Mucosa of stomach (tissue), 1 donor: Measurements from ENCODE around the gene ROBO2.

Experiments used
- H3K27me3 ChIP-seq: one replicate; pipeline ENCODE4 v1.7.0; 2013; ENCODE audit warnings: mild to moderate bottlenecking, low read length; ENCODE audit not compliant: control insufficient read depth, insufficient read depth
- H3K36me3 ChIP-seq: one replicate; pipeline ENCODE4 v1.7.0; 2013; ENCODE audit warnings: low read length; ENCODE audit not compliant: control insufficient read depth, insufficient read depth
- H3K4me1 ChIP-seq: one replicate; pipeline ENCODE4 v1.7.0; 2013; ENCODE audit warnings: mild to moderate bottlenecking, low read length; ENCODE audit not compliant: control insufficient read depth, insufficient read depth
- H3K4me3 ChIP-seq: one replicate; pipeline ENCODE4 v1.7.0; 2013; ENCODE audit warnings: low read length
- H3K9ac ChIP-seq: one replicate; pipeline ENCODE4 v1.7.0; 2013; ENCODE audit warnings: mild to moderate bottlenecking, low read length, moderate library complexity
- H3K9me3 ChIP-seq: one replicate; pipeline ENCODE4 v1.7.0; 2013; ENCODE audit warnings: mild to moderate bottlenecking, low read length, moderate library complexity; ENCODE audit not compliant: control insufficient read depth
- donor health status: Pancreatic carcinoma.

Gene ROBO2

DNA sequence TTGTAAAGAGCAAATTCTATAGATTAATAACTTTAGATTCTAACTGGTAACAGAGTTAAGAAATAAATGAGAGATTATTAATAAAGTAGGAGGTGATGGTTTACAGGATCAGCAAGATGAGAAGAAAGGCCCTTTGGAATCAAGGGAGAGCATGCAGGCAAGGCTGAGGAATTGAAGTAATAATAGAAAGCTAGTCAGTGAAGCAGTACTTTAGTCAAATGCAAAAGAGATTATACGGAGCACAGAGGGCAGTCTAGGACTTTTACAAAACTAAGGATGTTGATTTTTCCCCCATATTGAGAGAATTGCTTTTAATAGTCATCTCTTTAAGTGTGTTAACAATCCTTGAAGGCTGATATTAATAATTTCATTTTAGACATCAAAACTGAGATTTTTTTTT lies 146.4 kb downstream of the ROBO2 start:
- Histone ChIP-seq H3K4me1 (no peaks in the 10 kb centered on the region), H3K27me3 (no peaks in the 10 kb centered on the region), H3K4me3 (no peak overlapping the region), H3K9ac (no peak overlapping the region), H3K9me3 (no peaks in the 10 kb centered on the region), H3K36me3 (no peaks in the 10 kb centered on the region)

DNA sequence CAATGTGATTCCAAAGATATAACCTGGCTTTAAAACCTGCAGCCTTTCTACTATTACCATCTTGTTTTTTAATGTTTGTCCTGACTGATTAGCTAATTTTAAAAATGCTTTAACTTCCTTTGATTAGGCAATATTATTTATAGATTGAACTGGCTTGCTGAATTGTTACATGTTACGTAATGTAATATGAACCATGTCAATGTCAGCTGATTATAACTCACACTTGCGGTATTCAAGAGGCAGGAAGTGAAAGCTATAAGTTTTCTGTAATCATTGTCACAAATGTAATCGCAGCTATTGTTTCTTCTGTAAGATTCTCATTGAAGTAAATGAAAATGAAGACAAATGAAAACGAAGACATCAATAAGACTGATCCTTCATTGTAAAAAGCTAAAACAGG lies 146.8 kb downstream of the ROBO2 start:
- no peak overlapping the region for H3K9ac ChIP-seq
- H3K4me1 ChIP-seq, result no peaks in the 10 kb centered on the region
- H3K36me3 ChIP-seq, result no peaks in the 10 kb centered on the region
- no peaks in the 10 kb centered on the region for H3K9me3 ChIP-seq
- H3K27me3 ChIP-seq, result no peaks in the 10 kb centered on the region
- no peak overlapping the region for H3K4me3 ChIP-seq

GRCh38 chr3:77188210-77188609 lies 148.3 kb downstream of the ROBO2 start:
- no peaks in the 10 kb centered on the region for H3K9me3 ChIP-seq
- no peaks in the 10 kb centered on the region for H3K4me1 ChIP-seq
- no peak overlapping the region for H3K4me3 ChIP-seq
- no peaks in the 10 kb centered on the region for H3K36me3 ChIP-seq
- no peak overlapping the region for H3K9ac ChIP-seq
- H3K27me3 ChIP-seq, result no peaks in the 10 kb centered on the region

DNA sequence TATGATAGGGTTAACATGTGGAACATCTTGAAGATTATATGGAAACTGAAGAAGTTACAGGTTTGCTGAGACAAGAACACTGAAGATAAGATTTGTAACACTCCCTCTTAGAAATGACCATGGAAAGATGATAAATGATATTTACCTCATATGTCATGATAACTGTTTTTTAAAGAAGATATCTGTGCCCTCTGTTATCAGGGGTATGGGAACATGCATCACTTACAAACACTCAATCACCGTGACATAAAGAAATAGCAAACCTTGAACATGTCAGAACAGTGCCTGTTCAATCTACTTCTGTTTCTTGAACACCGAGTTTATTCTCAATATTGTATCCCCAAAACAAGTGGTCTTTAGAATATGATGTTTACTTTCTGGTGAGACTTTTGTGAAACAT lies 149.4 kb downstream of the ROBO2 start:
- Histone ChIP-seq H3K9me3 (no peaks in the 10 kb centered on the region), H3K27me3 (no peaks in the 10 kb centered on the region), H3K9ac (no peak overlapping the region), H3K36me3 (no peaks in the 10 kb centered on the region), H3K4me3 (no peak overlapping the region), H3K4me1 (no peaks in the 10 kb centered on the region)

DNA sequence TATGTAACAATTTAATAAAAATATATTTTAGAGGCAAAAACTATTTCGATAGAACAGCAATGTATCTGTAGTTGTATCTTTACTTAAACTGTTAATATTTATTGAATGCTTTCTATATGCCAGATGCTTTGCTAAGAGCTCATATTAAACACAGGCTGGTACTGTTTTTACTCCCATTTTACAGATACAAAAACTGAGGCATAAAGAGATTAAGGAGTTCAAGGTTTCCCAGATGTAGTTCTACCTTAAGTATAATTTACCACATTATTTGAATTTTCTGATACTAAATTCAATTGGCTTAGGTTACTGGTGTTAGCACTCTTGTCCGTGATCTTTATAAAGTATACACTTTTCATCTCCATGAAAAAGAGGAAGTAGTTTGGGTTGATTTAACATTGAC lies 149.8 kb downstream of the ROBO2 start:
- no peaks in the 10 kb centered on the region for H3K27me3 ChIP-seq
- no peaks in the 10 kb centered on the region for H3K4me1 ChIP-seq
- H3K36me3 ChIP-seq, result no peaks in the 10 kb centered on the region
- H3K9me3 ChIP-seq, result no peaks in the 10 kb centered on the region
- no peak overlapping the region for H3K9ac ChIP-seq
- H3K4me3 ChIP-seq, result no peak overlapping the region

GRCh38 chr3:77190374-77190773 lies 150.5 kb downstream of the ROBO2 start:
- H3K9me3 ChIP-seq, result no peaks in the 10 kb centered on the region
- H3K36me3 ChIP-seq, result no peaks in the 10 kb centered on the region
- H3K27me3 ChIP-seq, result no peaks in the 10 kb centered on the region
- no peak overlapping the region for H3K9ac ChIP-seq
- no peak overlapping the region for H3K4me3 ChIP-seq
- no peaks in the 10 kb centered on the region for H3K4me1 ChIP-seq

GRCh38 chr3:77191014-77191413 lies 151.1 kb downstream of the ROBO2 start:
- Histone ChIP-seq H3K9ac (no peak overlapping the region), H3K4me1 (no peaks in the 10 kb centered on the region), H3K4me3 (no peak overlapping the region), H3K36me3 (no peaks in the 10 kb centered on the region), H3K27me3 (no peaks in the 10 kb centered on the region), H3K9me3 (no peaks in the 10 kb centered on the region)

DNA sequence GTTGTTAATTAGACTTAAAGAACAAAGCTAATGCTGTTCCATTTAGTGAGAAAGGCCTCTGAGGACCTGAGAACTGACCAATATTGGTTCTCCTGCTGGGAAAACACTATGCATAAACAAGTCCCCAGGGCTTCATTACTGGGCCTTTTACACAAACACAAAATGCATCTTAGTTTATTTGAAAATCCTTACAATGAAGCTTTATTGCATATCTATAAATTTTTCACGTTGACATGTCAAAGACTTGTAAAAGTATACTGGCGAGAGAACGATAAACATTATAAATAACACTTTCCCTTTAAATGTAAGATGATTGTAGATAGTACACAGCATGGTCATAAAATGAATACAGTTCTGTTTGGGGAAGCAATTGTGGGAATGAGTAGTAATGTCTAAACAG lies 151.7 kb downstream of the ROBO2 start:
- H3K4me1 ChIP-seq, result no peaks in the 10 kb centered on the region
- H3K4me3 ChIP-seq, result no peak overlapping the region
- no peaks in the 10 kb centered on the region for H3K27me3 ChIP-seq
- H3K9ac ChIP-seq, result no peak overlapping the region
- H3K36me3 ChIP-seq, result no peaks in the 10 kb centered on the region
- H3K9me3 ChIP-seq, result no peaks in the 10 kb centered on the region

DNA sequence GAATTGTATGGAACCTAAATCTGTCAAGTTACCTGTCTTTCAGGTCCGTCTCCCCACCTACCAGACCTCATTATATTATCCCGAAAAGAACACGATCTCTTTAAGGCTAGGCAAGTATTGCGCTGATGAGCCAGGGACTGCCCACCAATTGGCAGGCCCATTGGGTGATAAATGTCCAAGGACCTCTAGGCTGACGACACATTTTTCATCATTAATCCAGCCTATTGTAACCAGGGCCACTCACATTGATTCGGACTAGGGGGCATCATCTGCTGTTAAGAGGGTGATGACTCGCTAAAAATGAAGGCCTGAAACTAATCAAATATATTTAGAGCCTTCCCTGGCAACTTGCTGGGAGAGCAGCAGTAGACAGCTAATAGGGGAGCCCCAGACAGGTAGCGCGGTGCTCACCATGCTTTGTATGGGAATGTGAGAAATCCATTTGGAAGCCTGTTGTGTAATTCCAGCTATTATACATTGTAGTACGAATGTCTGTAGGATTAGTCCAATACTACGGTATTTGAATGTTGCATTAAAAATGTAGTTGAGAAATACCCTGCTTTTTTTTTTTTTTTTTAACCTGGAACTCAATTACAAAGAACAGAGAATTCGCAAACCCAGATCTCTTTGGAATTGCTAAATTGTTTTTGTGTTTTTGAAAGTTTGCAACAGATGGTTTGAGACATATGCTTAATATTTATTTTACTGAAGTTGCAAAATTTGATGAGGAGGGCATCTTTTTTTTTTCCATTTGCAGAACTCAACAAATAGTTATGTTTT lies 156.1 kb downstream of the ROBO2 start:
- Histone ChIP-seq H3K9me3 (no peaks in the 10 kb centered on the region), H3K9ac (no peak overlapping the region), H3K4me3 (no peak overlapping the region), H3K36me3 (no peaks in the 10 kb centered on the region), H3K27me3 (no peaks in the 10 kb centered on the region), H3K4me1 (no peaks in the 10 kb centered on the region)

DNA sequence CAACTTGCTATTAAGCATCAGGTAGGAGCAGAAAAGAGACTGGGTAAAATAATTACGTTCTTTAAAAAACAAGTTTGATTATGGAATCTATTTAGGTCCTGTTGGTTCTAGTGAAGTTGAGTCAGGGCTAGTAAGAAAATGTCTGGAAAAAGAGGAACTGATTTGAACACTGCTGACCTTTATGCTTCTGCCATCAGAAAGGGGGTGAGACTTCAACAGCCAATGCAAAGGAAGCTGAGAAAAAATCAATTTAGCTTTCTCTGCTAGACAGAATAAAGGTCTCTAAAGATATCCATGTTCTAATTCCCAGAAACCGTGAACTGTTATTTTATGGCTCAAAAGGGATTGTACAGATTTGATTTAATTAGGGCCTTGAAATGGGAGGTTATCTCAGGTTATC lies 157.5 kb downstream of the ROBO2 start:
- Histone ChIP-seq H3K36me3 (no peaks in the 10 kb centered on the region), H3K27me3 (no peaks in the 10 kb centered on the region), H3K9me3 (no peaks in the 10 kb centered on the region), H3K9ac (no peak overlapping the region), H3K4me1 (no peaks in the 10 kb centered on the region), H3K4me3 (no peak overlapping the region)

DNA sequence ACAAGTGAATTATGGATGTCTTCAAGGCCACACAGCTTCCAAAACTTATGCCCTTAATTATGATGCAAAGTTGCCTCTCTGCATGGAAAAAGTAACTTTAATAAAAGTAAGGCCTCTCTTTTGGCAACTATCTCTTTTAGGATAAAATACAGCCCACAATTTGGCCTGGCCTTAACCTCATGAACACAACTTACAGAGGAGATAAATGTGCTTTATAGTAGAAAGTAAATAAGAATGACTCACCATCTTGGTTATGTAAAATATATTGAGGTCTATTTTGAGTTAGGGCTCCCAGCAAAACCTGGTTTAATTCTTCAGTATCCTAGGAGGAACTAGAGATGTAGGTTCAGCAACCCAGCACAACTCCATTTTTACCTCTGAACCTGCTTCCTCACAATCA lies 164.0 kb downstream of the ROBO2 start:
- Histone ChIP-seq H3K4me3 (no peak overlapping the region), H3K36me3 (no peaks in the 10 kb centered on the region), H3K9ac (no peak overlapping the region), H3K9me3 (no peaks in the 10 kb centered on the region), H3K4me1 (no peaks in the 10 kb centered on the region), H3K27me3 (no peaks in the 10 kb centered on the region)

DNA sequence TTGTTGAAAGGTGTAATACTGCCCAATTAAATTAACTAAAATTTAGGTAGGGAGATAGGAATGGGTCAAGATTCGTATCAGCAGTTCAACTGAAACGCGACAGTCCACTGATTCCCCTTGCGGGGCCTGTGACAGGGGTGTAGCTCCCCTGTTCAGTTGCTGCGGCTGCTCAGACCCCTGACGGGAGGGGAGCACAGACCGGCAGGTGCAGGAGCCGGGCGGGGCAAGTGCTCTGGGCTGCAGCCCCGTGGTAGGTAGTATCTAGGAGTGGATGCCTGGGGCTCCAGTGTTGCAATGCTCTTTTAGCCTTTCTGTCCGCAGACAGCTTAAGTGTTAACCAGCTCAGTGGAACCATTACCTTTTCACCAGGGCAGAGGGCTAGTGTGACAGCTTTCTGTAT lies 164.9 kb downstream of the ROBO2 start:
- Histone ChIP-seq H3K36me3 (no peaks in the 10 kb centered on the region), H3K4me1 (no peaks in the 10 kb centered on the region), H3K27me3 (no peaks in the 10 kb centered on the region), H3K4me3 (no peak overlapping the region), H3K9ac (no peak overlapping the region), H3K9me3 (no peaks in the 10 kb centered on the region)

DNA sequence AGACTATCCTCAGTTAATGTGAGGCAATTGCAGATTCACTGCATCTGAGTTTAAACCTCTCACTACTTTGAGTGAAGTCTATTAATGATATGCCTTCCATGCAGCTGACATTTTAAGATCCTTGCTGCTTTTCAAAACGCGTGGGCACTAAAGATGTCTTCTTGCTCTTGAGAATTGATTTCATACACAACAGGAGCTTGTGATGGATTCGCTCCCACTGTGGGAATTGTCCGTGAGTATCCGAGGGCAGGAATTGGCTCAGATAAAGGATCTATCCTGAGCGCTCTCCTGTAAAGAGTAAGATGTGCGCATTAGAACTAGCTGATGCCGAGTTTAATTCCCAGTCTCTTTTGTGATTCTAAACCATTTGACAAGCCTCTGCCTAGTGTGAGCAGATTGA lies 167.9 kb downstream of the ROBO2 start:
- Histone ChIP-seq H3K9ac (no peak overlapping the region), H3K36me3 (no peaks in the 10 kb centered on the region), H3K27me3 (no peaks in the 10 kb centered on the region), H3K4me1 (no peaks in the 10 kb centered on the region), H3K4me3 (no peak overlapping the region), H3K9me3 (no peaks in the 10 kb centered on the region)
